Kidney glomerular epithelial cell (primary cell): Measurements from ENCODE around the gene GCAT.
"Not testable (repeated sequence)": the region's sequence is repeated elsewhere in the genome, so short reads cannot be mapped to it uniquely, and the experiment has no call there.

Experiments
- DNase-seq: peaks from one replicate; lab custom pipeline; 2025; lab: John Stamatoyannopoulos, UW

Gene GCAT

DNA sequence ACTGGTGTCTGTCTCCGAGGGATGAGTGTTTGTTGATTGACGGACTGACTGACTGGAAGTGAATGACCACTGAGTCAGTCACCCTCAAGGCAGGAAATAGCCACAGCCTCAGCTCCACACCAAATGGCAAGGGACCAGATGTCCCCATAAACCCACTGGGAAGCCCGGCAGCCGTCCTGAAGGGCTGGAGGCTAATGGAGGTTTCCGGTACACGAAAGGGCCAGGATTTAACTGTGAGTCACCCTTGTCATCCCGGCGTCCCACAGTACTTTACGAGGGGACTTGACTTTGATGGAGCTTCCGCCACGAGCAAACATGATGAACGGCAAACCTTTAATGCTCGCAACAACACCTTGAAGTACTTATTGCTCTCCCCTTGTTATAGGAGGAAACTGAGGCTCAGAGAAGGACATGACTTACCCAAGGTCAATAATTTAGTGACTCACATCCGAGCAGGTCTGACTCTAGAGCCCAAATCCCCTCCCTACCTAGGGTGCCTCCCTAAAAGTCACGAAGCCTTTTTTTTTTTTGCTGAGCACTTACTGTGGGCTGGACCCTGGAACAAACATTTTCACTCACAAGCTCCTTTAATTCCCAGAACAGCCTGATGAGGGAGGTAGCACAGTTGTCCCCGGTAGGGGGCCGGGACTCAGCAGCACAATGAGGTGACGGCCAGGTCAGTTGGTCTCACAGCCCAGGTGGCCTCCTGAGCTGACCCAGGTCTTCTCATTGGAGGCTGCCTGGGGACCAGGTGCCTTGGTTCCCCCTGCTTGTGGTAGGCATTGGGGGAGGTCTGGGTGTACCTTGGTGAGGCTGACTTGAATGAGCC lies 25.2 kb upstream of the GCAT start:
- DNase-seq = no peak

DNA sequence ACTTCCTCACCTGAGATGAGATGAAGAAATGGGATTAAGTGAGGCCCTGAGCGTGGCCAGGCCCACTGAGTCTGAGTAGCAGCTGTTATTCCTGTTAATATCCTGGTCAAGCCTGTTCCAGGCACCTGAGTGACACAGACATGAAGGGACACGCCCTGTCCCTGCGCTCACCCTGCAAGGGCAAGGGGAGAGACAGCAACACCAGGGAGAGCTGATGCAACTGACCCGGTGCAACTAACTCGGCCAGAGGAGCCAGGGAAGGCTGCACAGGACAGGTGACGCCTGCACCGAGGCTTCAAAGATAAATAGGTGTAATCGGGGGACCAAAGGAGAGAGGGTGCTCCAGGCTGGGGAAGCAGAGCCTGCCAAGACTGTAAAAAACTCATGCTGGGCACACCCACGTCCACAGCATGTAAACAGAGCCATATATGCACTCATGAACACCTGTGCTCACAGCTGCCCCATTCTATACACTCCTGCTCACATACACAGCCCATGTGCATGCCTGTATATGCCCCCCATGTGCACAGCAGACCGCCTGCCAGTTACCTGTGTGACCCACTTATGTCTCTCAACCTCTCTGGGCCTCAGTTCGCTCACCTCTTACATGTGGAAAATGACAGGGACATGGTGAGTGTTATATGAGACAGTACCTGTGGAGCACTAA lies 22.8 kb upstream of the GCAT start:
- no peak for DNase-seq

DNA sequence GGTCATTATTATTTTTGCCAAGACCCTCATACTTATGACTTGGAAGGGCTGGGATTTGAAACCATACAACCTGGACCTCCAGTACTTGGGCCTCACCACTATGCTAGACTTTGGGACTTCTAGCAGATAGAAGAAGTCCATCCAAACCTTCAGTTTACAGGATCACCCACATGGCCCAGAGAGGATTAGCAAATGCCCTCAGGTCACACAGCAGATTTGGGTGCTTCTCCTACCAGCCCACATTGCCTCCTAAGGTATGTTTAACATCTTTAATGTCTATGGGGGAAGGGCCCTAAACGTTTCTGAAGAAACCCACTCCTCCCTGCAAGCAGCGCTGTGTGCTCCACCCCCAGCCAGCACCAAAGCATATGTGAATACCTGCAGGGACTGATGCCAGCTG lies 17.5 kb upstream of the GCAT start:
- DNase-seq = no peak

DNA sequence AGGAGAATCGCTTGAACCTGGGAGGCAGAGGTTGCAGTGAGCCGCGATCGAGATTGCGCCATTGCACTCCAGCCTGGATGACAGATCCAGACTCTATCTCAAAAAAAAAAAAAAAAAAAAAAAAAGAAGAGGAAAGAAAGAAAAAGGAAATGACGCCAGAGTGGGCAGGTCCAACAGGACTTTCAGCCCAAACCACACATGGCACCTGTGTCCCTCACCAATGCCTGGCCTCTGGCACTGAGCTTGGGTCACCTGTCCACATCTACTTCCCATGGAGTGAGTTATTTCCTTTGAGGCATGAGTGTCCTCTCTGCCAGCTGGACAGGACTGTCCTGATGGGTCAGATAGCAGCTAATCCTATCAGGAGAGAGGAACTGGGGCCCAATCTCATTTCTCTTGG lies 15.2 kb upstream of the GCAT start:
- no peak for DNase-seq

DNA sequence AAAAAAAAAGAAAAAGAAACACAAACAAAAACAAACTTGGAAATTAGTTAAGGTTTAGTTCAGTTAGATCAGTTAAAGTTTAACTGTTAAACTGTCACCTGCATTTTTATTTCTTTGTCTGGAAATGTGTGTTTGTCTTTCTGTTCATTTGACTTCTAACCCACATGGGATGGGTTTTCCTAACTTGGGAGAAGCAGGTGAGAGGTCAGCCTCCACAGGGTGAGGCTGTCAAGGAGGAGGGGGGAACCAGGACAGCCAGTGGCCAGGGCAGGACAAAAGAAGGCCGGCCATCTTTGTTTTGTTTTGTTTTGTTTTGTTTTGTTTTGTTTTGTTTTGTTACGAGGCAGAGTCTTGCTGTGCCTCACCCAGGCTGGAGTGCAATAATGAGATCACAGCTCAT lies 13.4 kb upstream of the GCAT start:
- DNase-seq = no peak

DNA sequence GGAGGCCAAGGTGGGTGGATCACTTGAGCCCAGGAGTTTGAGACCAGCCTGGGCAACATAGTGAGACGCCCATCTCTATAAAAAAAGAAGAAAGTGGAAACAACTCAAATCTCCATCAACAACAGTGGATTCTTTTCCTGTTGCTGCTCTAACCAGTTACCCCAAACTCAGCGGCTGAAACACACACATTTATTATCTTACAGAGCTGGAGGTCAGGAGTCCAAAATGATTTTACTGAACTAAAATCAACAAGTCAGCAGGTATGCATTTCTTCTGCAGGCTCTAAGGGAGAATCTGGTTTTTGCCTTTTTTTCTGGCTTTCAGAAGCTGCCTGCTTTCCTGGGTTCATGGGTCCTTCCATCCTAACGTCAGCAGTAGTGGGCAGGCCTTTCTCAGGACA lies 11.7 kb upstream of the GCAT start:
- DNase-seq = no peak

DNA sequence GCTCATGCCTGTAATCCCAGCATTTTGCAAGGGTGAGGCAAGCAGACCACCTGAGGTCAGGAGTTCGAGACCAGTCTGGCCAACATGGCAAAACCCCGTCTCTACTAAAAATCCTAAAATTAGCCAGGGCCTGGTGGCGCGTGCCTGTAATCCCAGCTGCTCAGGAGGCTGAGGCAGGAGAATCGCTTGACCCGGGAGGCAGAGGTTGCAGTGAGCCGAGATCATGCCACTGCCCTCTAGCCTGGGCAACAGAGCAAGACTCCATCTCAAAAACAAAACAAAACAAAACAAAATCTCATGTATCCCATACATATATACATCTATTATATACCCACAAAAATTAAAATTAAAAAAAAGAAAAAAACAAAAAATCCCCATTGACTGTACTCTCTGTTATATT lies 10.5 kb upstream of the GCAT start:
- DNase-seq = not testable (repeated sequence)

DNA sequence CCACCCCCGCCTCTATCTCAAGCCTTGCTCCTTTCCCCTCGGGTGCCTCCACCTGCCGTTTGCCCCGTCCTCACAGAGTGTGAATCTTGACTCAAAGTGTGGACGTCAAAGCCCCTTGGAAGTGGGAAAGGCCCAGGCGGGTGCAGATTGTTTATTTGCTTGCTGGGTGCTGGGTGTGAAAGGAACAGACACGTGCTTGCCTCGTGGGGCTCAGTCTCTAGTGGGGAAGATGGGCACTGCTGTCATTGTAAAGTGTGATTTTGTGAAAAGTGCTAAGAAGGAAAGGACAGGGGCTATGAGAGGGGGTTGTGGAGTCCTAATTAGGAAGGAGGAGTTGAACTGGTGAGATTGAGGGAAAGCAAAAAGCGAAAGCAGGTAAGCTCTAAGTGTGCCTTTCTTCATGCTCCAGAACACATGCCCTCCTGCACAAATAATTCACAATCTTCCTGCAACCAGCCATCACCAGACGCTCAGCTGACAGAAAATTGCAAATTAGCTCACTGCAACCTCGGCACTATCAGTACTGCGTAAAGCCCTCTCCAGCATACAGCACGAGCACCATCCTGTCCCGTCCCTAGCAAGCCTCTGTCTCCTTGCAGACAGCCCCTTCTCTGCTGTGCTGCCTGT lies 9.7 kb upstream of the GCAT start:
- DNase-seq = no peak

DNA sequence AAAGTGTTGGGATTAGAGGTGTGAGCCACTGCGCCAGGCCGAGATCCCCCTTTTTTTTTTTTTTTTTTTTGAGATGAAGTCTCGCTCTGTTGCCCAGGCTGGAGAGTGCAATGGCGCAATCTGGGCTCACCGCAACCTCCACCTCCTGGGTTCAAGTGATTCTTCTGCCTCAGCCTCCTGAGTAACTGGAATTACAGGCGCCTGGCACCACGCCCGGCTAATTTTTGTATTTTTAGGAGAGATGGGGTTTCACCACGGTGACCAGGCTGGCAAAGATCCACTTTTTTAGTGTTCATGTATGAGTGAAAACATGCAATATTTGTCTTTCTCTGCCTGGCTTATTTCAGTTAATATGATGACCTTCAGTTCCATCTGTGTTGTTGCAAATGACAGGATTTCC lies 7.8 kb upstream of the GCAT start:
- DNase-seq = not testable (repeated sequence)

DNA sequence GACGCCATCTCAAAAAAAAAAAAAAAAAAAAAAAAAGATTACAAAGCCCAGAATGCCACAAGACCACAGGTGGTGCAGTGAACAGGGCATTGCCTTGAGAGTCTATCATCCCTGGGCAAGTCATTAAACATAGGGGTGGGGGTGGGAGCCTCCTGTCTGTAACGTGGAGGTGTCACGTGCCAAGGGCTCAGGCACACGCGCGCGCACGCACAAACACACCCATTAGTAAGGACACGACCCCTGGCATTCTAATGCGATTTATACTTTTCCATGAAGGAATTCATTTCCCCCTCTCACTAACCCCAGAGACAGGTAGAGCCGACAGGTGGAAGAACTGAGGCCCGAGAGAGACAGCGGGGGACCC lies 5.8 kb upstream of the GCAT start:
- no peak for DNase-seq

DNA sequence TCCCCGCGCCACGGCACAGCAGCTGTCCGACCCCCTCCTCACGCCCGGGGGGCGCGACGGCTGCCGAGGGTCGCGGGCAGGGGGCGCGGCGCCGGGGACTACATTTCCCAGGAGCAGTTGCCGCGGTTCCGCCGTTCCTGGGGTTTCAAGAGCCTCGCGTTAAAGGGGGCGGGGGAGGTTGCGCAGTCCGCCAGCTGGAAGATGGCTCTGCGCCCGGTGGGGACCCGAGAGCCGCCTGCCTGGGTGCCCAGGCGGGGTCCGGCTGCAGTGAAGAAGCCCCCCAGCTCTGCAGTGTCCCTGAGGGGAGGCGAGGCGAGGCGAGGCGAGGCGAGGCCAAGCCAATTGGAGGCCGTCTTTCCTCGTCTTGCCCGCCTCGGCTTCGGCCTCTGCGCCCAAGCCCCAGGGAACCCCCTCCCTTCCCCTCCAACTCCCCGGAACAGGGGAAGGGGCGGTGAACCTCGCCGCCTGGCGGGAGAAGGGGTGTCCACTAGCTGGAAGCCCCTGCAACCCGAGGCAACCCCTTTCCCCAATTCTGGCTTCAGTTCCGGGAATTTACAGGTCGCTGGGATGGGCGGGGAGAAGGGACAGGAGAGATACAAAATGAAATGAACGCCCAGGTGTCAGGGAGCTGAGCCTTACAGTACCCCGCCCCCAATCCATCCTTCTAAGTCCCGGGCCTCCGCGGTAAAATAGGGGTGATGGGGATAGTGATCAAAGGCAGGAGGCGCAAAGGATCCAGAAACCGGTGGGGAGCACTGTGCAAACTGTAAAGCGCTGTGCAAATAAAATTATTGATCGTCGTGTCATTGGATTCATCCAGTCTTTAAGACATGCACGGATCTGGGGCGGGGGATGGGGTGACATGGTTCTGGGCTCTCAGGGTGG lies 5.2 kb upstream of the GCAT start:
- peak; percentile 40 for DNase-seq

DNA sequence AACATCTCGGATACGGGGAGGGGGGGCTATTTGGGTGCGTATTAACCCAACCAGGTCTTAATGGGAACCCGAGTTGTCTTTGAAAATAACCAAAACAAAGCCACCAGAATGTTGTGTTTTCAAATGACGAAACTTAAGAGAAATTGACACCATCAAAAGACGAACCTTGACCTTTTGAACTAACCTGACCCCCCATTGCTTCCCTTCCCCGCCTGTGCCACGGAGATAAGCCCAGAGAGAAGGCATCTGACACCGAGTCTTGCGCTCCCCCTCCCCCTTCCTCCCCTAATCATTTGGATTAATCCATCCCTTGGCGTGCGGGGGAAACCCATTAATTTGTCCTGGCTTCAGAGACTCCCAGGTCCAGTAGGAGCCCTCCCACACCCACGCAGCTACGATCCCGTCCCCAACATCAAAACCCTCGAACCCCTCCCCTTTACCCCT lies 4.5 kb upstream of the GCAT start:
- DNase-seq = no peak

DNA sequence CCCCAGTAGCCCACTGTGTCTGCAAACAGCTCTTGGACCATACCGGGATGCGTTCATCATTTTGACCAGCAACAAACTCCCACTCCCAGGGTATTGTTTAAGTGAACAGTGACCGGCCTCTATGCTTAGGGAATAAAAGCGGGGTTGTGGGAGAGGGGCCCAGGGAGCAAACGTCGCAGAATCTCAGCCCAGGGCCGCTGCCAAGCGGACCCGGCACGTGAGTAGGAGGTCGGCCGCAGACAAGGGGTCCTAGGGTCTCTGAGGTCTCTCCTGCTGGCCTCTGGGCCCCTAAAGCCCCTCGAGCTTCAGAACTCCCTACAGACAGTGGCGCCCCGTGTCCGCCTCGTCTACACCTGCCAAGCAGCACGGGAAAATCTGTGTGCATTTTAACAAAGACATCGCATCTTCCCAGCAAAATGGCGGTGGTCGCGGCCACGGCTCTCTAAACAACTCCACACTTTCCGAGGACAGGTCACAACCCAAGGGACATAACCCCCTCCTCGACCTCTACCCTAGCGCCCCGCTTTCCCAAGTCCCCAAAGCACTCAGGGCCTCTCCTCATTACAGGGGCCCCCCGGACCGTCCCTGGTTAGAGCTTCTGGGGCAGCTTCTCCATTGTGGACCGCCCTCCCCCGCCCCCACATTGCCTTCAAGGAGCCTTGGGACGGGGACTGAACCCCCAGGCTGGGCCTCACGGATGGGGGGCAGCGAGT lies 3.9 kb upstream of the GCAT start:
- no peak for DNase-seq

DNA sequence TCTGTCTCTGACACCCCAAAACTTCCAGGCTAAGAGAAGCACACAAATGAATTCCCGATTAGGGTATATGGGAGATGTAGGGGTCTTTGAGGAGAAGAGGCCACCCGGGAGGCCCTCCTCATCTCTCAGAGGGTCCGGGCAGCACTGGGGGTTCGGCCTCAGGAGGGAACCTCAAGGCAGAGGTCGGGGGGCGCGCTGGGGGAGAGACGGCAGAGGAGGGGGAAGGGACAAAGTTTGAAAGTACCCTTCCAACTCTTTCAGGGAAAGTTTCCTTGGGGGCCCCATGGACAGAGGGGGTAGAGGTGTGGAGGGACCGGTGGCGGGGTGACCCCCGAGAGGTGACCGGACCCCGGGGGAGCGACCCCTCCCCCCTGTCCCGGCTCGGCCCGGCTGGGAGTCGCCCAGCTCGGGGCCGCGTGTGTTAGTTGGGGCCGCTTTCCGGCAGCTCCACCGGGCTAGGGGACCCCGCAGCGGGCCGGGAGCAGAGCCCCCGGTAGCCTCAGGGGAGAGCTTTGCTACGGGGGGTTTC lies 3.3 kb upstream of the GCAT start:
- DNase-seq = no peak

DNA sequence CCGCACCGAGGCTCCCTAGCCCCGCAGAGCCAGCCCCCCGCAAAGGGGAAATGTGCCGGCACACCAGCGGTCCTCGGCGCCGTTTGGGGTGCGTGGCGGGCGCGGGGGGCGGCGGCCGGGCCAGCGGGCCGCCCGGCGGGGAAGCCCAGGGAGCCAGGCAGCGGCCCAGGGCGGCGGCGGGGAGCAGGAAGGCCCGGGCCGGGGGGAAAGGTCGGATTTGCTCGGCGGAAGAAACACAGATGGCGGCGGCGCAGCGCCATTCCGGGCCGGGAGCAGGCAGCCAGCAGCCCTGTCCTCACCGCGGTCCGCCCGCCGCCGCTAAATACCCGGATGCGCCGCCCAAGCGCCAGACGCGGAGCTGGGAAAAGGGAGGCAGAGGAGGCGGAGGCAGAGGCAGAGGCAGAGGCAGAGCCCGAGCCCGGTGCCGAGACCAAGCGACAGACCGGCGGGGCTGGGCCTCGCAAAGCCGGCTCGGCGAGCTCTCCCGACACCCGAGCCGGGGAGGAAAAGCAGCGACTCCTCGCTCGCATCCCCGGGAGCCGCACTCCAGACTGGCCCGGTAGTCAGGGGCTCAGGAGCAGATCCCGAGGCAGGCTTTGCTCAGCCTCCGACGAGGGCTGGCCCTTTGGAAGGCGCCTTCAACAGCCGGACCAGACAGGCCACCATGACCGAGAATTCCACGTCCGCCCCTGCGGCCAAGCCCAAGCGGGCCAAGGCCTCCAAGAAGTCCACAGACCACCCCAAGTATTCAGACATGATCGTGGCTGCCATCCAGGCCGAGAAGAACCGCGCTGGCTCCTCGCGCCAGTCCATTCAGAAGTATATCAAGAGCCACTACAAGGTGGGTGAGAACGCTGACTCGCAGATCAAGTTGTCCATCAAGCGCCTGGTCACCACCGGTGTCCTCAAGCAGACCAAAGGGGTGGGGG lies 2.6 kb upstream of the GCAT start:
- peak; percentile 62 for DNase-seq

DNA sequence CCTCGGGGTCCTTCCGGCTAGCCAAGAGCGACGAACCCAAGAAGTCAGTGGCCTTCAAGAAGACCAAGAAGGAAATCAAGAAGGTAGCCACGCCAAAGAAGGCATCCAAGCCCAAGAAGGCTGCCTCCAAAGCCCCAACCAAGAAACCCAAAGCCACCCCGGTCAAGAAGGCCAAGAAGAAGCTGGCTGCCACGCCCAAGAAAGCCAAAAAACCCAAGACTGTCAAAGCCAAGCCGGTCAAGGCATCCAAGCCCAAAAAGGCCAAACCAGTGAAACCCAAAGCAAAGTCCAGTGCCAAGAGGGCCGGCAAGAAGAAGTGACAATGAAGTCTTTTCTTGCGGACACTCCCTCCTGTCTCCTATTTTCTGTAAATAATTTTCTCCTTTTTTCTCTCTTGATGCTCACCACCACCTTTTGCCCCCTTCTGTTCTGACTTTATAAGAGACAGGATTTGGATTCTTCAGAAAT lies 1.9 kb upstream of the GCAT start:
- DNase-seq = no peak

DNA sequence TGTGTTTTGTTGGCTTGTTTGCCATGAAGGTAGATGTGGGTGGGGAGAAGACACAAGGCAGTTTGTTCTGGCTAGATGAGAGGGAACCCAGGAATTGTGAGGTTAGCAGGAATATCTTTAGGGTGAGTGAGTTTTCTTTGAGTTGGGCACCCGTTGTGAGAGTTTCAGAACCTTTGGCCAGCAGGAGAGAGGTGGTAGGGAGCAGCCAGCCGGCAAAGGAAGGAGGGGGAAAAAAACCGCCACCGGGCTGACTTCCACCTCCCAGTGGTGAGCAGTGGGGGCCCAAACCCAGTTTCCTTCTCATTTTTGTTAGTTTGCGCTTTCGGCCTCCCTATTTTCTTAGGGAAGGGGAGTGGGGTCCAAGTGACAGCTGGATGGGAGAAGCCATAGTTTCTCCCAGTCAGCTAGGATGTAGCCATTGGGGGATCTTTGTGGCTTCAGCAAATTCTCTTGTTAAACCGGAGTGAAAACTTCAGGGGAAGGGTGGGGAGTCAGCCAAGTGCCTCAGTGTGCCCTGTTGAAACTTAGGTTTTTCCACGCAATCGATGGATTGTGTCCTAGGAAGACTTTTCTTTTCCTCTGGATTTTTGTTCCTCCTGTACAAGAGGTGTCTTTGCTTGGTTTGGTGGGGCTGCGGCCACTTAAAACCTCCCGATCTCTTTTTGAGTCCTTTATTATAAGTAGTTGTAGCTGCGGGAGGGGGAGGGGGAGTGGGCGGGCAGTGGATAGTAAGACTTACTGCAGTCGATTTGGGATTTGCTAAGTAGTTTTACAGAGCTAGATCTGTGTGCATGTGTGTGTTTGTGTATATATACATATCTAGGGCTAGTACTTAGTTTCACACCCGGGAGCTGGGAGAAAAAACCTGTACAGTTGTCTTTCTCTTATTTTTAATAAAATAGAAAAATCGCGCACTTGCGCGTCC lies 1.1 kb upstream of the GCAT start:
- DNase-seq = peak; percentile 25

DNA sequence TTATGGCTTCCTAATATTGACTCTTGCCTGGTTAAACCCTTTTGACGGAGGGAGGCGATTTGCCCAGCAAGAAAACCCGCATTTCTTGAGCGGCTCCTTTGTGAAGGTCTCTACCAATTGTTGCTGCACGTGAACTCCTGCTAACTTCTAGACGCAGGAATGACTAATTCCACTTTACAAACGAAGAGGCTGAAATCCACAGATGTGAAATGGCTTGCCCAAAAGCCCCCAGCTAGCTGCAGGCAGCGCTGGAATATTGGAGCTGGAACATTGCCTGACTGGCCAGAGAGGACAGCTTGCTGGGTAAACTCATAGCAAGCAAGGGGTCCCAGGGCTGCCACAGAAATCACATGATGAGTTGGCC lies 542 bp downstream of the GCAT start:
- no peak for DNase-seq
